ENCODE data around the gene AMFR.

Gene AMFR

GRCh38 chr16:56360117-56361008, 65.0 kb downstream of the AMFR start:
- no peak for DNase-seq

DNA sequence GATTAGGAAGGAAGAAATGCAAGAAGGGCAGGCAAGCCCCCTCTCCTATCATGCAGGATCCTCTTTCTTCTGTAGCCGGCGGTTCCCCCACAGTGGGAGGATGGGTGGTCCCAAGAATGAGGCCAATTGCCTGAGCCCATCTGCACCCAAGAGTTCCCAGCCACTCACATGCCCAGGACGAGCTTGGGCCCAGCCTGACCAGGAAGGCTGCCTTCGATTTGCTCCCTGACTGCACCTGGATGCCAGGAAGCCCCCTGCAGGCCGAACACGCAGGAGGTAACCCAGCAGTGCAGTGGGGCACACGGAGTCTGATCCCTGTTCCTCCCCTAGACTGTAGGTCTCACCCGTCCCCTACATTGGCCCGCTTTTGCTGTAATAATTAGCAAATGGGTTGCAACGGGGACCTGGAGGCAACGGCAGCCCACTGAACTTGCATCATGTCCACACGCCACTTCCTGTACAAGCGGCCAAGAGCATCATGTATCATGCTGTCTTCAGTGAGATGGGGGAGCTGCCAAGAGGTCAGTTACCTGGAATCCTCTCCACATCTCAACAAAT, 67.5 kb downstream of the AMFR start:
- no peak for DNase-seq

GRCh38 chr16:56357241-56357764, 68.0 kb downstream of the AMFR start:
- no peak for DNase-seq

DNA sequence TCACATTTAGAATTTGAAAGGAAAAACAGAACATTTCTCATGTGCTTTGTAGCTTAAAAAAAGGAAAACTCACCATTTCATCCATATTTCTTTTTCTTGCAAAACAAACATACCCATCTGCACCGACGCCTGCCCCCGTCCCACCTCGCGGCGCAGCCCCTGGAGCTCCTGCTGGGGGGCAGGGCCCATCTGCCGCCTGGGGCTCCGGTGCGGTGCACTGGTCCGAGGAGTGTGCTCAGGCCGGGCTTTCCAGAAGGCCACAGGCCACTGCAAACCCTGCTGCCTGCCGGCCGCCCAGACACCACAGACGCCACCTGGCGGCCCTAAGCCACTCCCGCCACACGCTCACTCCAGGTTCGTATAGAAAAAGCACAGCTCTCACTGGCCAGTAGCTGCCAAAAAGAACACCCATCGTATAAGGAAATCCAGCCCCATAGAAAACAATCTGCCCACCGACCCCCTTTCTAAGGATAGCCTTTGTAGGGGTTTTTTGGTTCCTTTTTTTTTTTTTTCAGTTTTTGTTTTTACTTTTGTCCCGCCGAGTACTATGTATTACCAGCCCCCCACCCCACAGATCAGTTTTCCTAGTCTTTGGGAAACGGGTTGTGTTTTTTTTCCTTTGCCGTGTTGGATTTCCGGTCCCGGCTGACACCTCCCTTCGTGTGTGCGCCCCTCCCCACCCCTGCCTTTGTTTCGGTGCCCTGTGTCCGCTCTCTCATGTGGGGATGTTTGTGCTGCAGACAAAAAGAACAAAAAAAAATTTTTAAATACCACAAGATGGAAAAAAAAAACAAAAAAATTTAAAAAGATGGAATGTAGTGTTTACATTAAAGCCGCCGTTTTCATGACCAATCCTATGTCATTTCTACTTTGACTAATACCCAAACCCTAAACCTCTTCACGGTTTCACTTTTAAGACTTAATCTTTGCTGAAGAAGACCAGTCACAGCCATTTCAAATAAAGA, 68.8 kb downstream of the AMFR start:
- DNase-seq, result no peak

DNA sequence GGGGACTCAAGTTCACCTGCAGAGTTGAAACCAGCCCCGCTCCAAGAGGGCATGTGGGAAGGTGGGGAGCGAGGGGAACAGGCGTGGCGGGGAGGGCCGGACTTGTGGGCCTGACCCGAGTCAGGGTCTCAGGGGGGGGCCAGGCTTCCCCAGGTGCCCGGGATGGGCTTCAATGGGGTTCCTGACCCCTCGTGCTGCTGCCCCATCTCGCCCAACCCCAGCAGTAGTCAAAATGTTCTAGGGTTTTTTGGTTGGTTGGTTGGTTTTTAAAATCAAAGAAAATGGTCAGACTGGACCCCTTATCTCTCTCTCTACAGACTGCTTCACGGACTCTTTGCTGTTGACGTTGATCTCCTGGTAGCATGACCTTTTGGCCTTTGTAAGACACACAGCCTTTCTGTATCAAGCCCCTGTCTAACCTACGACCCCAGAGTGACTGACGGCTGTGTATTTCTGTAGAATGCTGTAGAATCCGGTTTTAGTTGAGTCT, 69.5 kb downstream of the AMFR start:
- DNase-seq, result no peak

- no peak for DNase-seq
Measured at GRCh38 chr16:56355221-56355620, 70.1 kb downstream of the AMFR start.

GRCh38 chr16:56354746-56355145, 70.6 kb downstream of the AMFR start:
- DNase-seq, result no peak

- no peak for DNase-seq
Measured at GRCh38 chr16:56354016-56354415, 71.3 kb downstream of the AMFR start.

- DNase-seq, result no peak
Measured at GRCh38 chr16:56353054-56353921, 72.1 kb downstream of the AMFR start.

DNA sequence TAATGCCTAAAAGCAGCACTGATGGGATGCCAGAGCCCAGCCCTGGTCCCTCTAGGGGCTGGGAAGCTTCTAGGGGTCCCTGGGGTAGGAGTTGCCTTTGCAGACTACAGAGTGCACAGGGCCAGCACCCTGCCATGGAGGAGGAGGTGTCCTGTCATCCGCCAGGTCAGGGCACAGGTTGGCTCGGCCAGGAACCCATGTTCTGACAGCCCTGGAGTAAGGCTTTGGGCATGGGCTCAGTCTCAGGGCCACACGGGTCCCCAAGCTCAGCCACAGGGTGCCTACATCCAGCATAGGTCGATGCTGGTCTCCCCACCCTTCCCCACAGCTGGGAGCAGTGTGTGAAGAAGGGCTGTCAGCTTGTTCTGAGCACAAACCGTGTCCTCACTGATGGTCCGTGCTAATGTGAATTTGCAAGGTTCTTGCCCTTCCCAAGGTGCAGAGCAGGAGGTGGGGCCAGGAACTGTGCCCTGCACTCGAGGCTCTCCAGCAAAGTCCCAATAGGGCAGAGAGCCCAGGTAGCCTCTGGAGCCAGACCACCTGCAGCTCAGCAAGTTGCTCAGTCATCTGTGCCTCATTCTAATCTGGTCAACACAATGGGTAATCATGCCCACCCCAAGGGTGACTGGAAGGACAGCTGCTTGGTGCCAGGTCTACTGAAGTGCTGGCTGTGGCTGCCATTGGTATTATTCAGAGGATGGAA, 72.8 kb downstream of the AMFR start:
- no peak for DNase-seq

DNA sequence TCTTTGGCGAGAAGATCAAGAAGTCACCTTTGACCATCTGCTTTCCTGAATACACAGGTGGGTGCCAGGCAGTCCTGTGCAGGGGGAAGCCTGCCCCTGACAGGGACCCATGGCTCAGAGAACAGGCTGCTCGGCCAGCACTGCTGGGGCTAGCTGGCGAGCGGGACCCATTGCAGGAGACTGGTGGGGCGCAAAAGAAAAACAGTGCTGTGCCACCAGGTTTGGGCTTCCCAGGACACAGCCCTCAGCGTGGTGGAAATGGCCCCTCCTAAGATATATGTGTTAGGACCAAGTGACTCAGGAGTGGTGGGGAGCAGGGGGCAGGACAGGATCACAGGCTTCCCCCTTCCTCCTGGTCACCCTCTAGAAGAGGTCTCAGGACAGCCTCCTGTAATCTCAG, 73.9 kb downstream of the AMFR start:
- DNase-seq, result no peak

DNA sequence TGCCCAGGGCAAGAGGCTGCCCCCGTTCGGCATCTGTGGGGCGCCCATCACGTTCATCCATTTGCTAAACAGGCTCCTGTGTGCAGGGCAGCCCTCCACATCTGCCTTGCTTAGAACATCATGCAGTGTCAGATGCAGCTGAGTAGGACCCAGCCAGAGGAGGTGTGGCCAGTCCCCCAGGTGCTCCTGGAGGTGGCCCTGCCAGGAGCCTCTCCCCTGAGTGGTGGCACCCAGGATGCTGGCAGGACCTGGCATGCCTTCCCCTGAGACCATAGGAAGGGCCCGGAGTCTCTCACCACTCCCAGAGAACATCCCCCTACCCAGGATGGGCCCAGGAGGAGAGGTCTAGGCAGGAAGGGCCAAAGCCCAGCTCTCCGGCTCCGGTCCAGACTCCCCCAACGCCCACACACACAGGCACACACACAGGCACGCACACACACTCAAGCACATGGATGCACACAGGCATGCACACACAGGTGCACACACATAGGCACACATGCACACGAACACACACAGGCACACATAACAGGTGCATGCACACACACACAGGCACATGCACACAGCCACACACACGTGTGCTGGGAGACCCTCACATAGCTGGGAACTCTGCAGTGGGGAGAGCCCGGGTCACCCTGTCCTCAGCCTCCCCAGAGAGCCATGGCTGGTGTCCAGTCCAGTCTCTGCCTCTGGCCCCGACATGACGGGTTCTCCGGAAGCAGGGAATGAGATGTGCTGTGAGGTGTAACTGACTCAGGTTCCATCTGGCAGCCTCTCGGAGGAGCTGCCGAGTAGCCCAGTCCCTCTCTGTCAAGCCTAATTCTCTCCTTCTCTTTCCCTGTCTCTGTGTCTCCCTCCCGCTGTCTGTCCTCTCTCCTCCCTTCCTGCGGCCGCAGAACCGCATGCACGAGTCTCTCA, 74.6 kb downstream of the AMFR start:
- DNase-seq, result no peak

DNA sequence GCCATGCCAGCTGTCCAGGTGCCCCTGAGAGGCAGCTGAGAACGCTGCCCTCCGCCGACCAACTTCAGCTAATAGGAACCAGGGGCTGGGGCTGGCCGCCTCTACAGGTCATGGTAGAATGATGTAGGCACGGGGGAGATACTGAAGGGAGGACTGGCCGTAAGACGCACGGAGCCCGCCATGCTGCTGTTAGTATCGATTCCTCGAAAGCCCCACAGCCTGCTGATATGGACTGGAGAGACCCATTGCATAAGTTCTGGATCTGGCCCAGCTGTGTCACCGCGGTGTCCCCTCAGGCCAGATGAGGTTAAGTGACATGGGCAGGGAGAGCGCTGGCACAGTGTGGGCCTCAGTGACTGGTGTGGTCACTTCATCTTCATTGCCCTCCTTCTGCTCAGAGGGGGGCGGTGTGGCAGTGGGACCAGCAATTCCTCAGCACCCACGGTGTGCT, 75.6 kb downstream of the AMFR start:
- DNase-seq, result no peak

DNA sequence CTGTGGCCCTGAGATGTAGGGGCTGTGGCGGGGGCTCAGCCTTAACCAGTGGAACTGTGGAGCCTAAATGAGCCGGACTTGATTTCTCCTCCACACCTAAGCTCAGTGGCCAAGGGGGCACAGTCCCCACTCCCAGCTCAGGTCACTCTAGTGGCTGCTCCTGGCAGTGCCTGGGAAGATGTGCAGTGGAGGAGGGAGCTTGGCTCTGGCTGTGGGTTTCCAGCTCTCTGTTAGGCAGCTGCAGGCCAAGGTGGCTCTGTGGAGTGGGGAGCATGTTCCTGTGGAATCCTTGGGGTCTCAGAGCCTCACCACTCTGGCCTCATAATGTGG, 76.3 kb downstream of the AMFR start:
- no peak for DNase-seq

DNA sequence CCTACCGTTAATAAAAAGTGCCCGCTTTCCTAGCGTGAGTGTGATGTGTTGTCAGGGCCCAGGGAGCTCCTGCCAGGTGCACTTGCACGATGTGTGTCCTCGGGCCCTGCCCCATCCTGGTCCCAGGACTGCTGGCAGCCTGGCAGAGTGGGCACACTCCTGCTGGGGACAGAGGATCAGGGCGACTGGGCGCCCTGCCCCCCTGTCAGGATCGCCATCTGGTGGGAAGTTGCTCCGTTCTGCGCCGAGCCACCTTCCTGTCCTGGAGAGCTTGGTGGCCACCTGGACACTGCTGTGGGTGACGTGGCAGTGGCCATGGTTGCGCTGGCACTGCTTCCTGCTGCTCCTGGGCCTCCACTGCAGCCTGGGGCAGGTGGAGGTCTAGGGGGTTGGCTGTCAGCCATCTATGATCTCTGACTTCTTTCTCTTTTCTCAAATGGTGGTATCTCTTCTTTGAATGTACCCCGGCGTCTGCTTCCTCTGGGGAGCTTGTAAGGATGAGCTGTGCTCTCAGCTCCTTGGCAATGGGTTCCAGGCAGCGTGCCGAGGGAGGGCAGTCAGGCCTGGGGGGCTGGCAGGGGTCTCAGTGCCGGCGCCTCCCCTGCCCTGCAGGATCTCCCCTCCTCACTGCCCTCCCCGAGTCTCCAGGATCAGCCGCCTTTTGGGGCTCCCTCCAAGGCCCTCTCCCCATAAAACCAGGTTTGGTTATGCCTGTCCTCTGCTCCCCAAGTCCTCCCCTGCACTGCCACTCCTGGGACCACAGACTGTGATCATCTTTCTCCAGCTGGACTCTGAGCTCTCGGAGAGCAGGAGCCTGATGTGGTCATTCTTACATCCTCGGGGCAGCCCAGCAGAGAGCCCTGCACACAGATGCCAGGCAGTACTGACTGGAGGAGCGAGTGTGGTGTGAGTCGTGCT, 76.9 kb downstream of the AMFR start:
- no peak for DNase-seq

DNA sequence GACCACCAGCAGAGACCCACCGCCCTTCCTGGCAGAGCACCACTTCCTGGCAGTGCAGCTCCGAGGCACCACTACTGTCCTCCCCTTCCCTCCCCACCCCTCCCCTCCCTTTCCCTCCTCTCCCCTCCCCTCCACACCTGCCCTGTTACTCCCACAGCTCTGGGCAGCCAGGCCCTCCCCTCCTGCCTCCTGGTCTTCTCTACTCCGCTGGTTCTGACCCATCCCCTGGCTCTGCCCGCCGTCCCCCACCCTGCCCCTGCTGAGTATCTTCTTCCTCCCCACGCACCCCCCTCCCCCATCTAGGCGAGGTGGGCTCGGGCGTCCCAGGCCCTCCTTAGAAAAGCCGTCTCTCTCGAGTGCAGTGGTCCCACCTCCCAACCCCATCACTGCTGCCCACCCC, 77.7 kb downstream of the AMFR start:
- no peak for DNase-seq

DNA sequence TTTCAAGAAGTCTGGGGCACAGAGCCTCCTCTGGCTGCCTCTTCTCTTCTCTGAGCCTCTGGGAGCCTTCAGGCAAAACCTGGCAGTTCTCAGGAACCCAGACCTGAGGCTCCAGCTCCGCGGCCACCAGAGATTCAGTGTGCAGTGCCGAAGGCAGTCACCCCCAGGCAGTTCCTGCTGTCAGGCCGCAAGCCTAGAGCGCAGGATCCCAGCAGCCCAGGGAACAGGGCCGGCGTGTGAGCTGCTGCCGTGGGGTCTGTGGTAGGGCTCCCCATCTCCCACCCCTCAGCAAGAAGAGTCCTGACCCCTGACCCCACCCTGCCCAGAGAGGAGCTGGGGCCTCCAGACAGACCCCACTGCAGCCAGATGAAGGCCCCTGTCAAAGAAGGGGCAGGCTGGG, 78.2 kb downstream of the AMFR start:
- DNase-seq, result no peak

- DNase-seq, result no peak
Measured at GRCh38 chr16:56346131-56346890, 79.0 kb downstream of the AMFR start.

All from NCI-H2081 treated with DMSO at 0.1 percent for 48 hours (cell line).